Activated T-cell treated with anti-CD3 and anti-CD28 coated beads, Interleukin-2, amount 50 U/mL, for 24 hours (primary cell): ENCODE results near the gene TAC4.
A peak's percentile ranks its signal among the peaks of the same experiment; 100 is the strongest.

Source experiments
- DNase-seq: peaks from one replicate; pipeline ENCODE4 v3.0.0-alpha.2; 2020
- H3K27ac Mint-ChIP-seq: 2 replicates; pipeline ENCODE4 v1.8.0; 2020; ENCODE audit warnings: mild to moderate bottlenecking, mixed read lengths
- H3K27me3 Mint-ChIP-seq: 2 replicates; pipeline ENCODE4 v1.8.0; 2020; ENCODE audit warnings: mixed read lengths
- H3K36me3 Mint-ChIP-seq: 2 replicates; pipeline ENCODE4 v1.8.0; 2020; ENCODE audit warnings: low read depth, mixed read lengths
- H3K4me1 Mint-ChIP-seq: 2 replicates; pipeline ENCODE4 v1.8.0; 2020; ENCODE audit warnings: low read depth, mixed read lengths
- H3K4me3 Mint-ChIP-seq: 2 replicates; pipeline ENCODE4 v1.8.0; 2020; ENCODE audit warnings: mild to moderate bottlenecking, moderate library complexity, mixed read lengths
- H3K9me3 Mint-ChIP-seq: 2 replicates; pipeline ENCODE4 v1.8.0; 2020; ENCODE audit warnings: mixed read lengths

TAC4 gene

GRCh38 chr17:49848019-49848473 lies at the start of gene TAC4:
Gene TAC4, minus strand, starts transcription at chr17:49848069. Its CDS starts 52 bp downstream, at chr17:49848017.
- Mint-ChIP-seq H3K36me3 (peaks cover 5% of the 10 kb centered on the region), H3K27me3 (peaks cover 3% of the 10 kb centered on the region), H3K4me3 (no peak within 1 kb of the TSS), H3K9me3 (no peaks in the 10 kb centered on the region), H3K27ac (peak within 1 kb of the TSS; percentile 9), H3K4me1 (peaks cover 25% of the 10 kb centered on the region)
- no peak for DNase-seq

- no peak for DNase-seq
- H3K36me3 Mint-ChIP-seq: no peaks in the 10 kb centered on the region
- peaks cover 85% of the 10 kb centered on the region for H3K27me3 Mint-ChIP-seq
- no peak overlapping the region for H3K27ac Mint-ChIP-seq
- H3K4me3 Mint-ChIP-seq: no peak overlapping the region
- no peaks in the 10 kb centered on the region for H3K9me3 Mint-ChIP-seq
- no peaks in the 10 kb centered on the region for H3K4me1 Mint-ChIP-seq
These were observed 49.0 kb upstream of the TAC4 start for GRCh38 chr17:49896860-49897259.

GRCh38 chr17:49896222-49896621 lies 48.4 kb upstream of the TAC4 start:
- Mint-ChIP-seq H3K27ac (no peak overlapping the region), H3K36me3 (no peaks in the 10 kb centered on the region), H3K9me3 (no peaks in the 10 kb centered on the region), H3K27me3 (peaks cover 86% of the 10 kb centered on the region), H3K4me1 (no peaks in the 10 kb centered on the region), H3K4me3 (no peak overlapping the region)
- no peak for DNase-seq

- Mint-ChIP-seq H3K4me3 (no peak overlapping the region), H3K9me3 (no peaks in the 10 kb centered on the region), H3K27me3 (peaks cover 86% of the 10 kb centered on the region)
These were observed 47.9 kb upstream of the TAC4 start for GRCh38 chr17:49895812-49896211.

GRCh38 chr17:49894761-49895160 lies 46.9 kb upstream of the TAC4 start:
- no peaks in the 10 kb centered on the region for H3K4me1 Mint-ChIP-seq
- no peak overlapping the region for H3K27ac Mint-ChIP-seq
- H3K27me3 Mint-ChIP-seq: peaks cover 84% of the 10 kb centered on the region
- no peak overlapping the region for H3K4me3 Mint-ChIP-seq
- no peaks in the 10 kb centered on the region for H3K9me3 Mint-ChIP-seq
- no peaks in the 10 kb centered on the region for H3K36me3 Mint-ChIP-seq
- no peak for DNase-seq

More at GRCh38 chr17:49895812-49896211, 47.9 kb upstream of the TAC4 start:
- Mint-ChIP-seq H3K4me1 (no peaks in the 10 kb centered on the region), H3K27ac (no peak overlapping the region), H3K36me3 (no peaks in the 10 kb centered on the region)
- DNase-seq: no peak

GRCh38 chr17:49891694-49892389 lies 44.0 kb upstream of the TAC4 start:
- H3K4me3 Mint-ChIP-seq: no peak overlapping the region
- DNase-seq: no peak
- H3K27ac Mint-ChIP-seq: no peak overlapping the region
- H3K4me1 Mint-ChIP-seq: no peaks in the 10 kb centered on the region
- H3K27me3 Mint-ChIP-seq: peaks cover 74% of the 10 kb centered on the region
- H3K36me3 Mint-ChIP-seq: no peaks in the 10 kb centered on the region
- no peaks in the 10 kb centered on the region for H3K9me3 Mint-ChIP-seq

GRCh38 chr17:49891271-49891670 lies 43.4 kb upstream of the TAC4 start:
- Mint-ChIP-seq H3K27ac (no peak overlapping the region), H3K27me3 (peaks cover 73% of the 10 kb centered on the region), H3K4me3 (no peak overlapping the region), H3K36me3 (no peaks in the 10 kb centered on the region), H3K4me1 (no peaks in the 10 kb centered on the region), H3K9me3 (no peaks in the 10 kb centered on the region)
- no peak for DNase-seq

- H3K9me3 Mint-ChIP-seq: no peaks in the 10 kb centered on the region
- H3K4me1 Mint-ChIP-seq: no peaks in the 10 kb centered on the region
- H3K27ac Mint-ChIP-seq: no peak overlapping the region
- H3K36me3 Mint-ChIP-seq: no peaks in the 10 kb centered on the region
- peaks cover 72% of the 10 kb centered on the region for H3K27me3 Mint-ChIP-seq
- no peak for DNase-seq
- H3K4me3 Mint-ChIP-seq: no peak overlapping the region
These were observed 43.0 kb upstream of the TAC4 start for GRCh38 chr17:49890852-49891251.

GRCh38 chr17:49890077-49890821 lies 42.4 kb upstream of the TAC4 start:
- Mint-ChIP-seq H3K9me3 (no peaks in the 10 kb centered on the region), H3K4me1 (no peaks in the 10 kb centered on the region), H3K4me3 (no peak overlapping the region), H3K36me3 (no peaks in the 10 kb centered on the region), H3K27me3 (peaks cover 71% of the 10 kb centered on the region), H3K27ac (no peak overlapping the region)
- no peak for DNase-seq

- Mint-ChIP-seq H3K4me1 (no peaks in the 10 kb centered on the region), H3K36me3 (no peaks in the 10 kb centered on the region), H3K4me3 (no peak overlapping the region), H3K9me3 (no peaks in the 10 kb centered on the region), H3K27ac (no peak overlapping the region), H3K27me3 (peaks cover 66% of the 10 kb centered on the region)
- DNase-seq: no peak
These were observed 41.6 kb upstream of the TAC4 start for GRCh38 chr17:49889500-49889899.

- H3K27ac Mint-ChIP-seq: no peak overlapping the region
- H3K4me1 Mint-ChIP-seq: no peaks in the 10 kb centered on the region
- H3K4me3 Mint-ChIP-seq: no peak overlapping the region
- no peak for DNase-seq
- H3K27me3 Mint-ChIP-seq: peaks cover 58% of the 10 kb centered on the region
- H3K9me3 Mint-ChIP-seq: no peaks in the 10 kb centered on the region
- no peaks in the 10 kb centered on the region for H3K36me3 Mint-ChIP-seq
These were observed 40.0 kb upstream of the TAC4 start for GRCh38 chr17:49887744-49888360.

GRCh38 chr17:49887086-49887743 lies 39.3 kb upstream of the TAC4 start:
- DNase-seq: no peak
- no peaks in the 10 kb centered on the region for H3K9me3 Mint-ChIP-seq
- H3K27ac Mint-ChIP-seq: no peak overlapping the region
- H3K4me1 Mint-ChIP-seq: no peaks in the 10 kb centered on the region
- H3K36me3 Mint-ChIP-seq: no peaks in the 10 kb centered on the region
- H3K4me3 Mint-ChIP-seq: no peak overlapping the region
- H3K27me3 Mint-ChIP-seq: peaks cover 58% of the 10 kb centered on the region

GRCh38 chr17:49886036-49886435 lies 38.2 kb upstream of the TAC4 start:
- Mint-ChIP-seq H3K36me3 (no peaks in the 10 kb centered on the region), H3K27me3 (peaks cover 52% of the 10 kb centered on the region), H3K9me3 (no peaks in the 10 kb centered on the region), H3K4me1 (no peaks in the 10 kb centered on the region), H3K4me3 (no peak overlapping the region), H3K27ac (no peak overlapping the region)
- no peak for DNase-seq

GRCh38 chr17:49882434-49882833 lies 34.6 kb upstream of the TAC4 start:
- Mint-ChIP-seq H3K4me1 (peaks cover 7% of the 10 kb centered on the region), H3K27ac (no peak overlapping the region), H3K27me3 (peaks cover 57% of the 10 kb centered on the region), H3K36me3 (no peaks in the 10 kb centered on the region), H3K4me3 (no peak overlapping the region), H3K9me3 (no peaks in the 10 kb centered on the region)
- no peak for DNase-seq
